Jurkat, Clone E6-1 (cell line): ENCODE data around the gene PRKAR1B.
"Not testable (repeated sequence)": the region's sequence is repeated elsewhere in the genome, so short reads cannot be mapped to it uniquely, and the experiment has no call there.

Experiments
- DNase-seq: peaks from one replicate; pipeline ENCODE4 v3.0.0-alpha.2; 2011; ENCODE audit warnings: low read depth, low spot score
- H3K4me3 ChIP-seq: 2 replicates; pipeline ENCODE4 v1.5.1; 2011; ENCODE audit warnings: mild to moderate bottlenecking, low read length, control low read depth, moderate library complexity

PRKAR1B gene

DNA sequence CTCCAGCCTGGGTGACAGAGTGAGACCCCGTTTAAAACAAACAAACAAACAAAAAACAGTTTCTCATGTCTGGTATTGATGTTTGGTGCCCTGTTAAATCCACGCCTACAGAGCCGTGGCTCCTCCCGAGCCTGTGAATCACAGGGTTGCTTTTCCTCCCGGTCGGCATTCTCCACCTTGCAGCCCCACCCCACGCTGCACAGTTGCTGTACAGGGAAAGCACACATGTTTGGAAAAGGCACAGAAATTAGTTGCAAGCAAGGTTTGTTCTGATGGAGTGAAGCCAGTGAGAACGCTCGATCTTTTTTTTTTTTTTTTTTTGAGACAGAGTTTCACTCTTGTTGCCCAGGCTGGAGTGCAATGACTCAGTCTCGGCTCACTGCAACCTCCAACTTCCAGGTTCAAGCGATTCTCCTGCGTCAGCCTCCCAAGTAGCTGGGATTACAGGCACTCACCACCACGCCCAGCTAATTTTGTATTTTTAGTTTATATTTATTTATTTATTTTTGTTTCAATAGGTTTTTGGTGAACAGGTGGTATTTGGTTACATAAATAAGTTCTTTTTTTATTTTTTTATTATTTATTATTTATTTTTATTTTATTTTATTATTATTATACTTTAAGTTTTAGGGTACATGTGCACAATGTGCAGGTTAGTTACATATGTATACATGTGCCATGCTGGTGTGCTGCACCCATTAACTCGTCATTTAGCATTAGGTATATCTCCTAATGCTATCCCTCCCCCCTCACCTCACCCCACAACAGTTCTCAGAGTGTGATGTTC is 16.5 kb upstream of the PRKAR1B start:
- not testable (repeated sequence) for H3K4me3 ChIP-seq, DNase-seq

- no peak for DNase-seq
- no peak overlapping the region for H3K4me3 ChIP-seq
These were observed 15.7 kb upstream of the PRKAR1B start for GRCh38 chr7:742791-743190.

- H3K4me3 ChIP-seq: no peak overlapping the region
- no peak for DNase-seq
These were observed 14.8 kb upstream of the PRKAR1B start for GRCh38 chr7:741850-742249.

- H3K4me3 ChIP-seq: no peak overlapping the region
- no peak for DNase-seq
These were observed 14.2 kb upstream of the PRKAR1B start for GRCh38 chr7:741191-741671.

GRCh38 chr7:739983-740942 is 13.2 kb upstream of the PRKAR1B start:
- no peak overlapping the region for H3K4me3 ChIP-seq
- DNase-seq: no peak

GRCh38 chr7:739455-739982 is 12.4 kb upstream of the PRKAR1B start:
- no peak for DNase-seq
- H3K4me3 ChIP-seq: no peak overlapping the region

GRCh38 chr7:738723-739454 is 11.8 kb upstream of the PRKAR1B start:
- DNase-seq: no peak
- H3K4me3 ChIP-seq: no peak overlapping the region

DNA sequence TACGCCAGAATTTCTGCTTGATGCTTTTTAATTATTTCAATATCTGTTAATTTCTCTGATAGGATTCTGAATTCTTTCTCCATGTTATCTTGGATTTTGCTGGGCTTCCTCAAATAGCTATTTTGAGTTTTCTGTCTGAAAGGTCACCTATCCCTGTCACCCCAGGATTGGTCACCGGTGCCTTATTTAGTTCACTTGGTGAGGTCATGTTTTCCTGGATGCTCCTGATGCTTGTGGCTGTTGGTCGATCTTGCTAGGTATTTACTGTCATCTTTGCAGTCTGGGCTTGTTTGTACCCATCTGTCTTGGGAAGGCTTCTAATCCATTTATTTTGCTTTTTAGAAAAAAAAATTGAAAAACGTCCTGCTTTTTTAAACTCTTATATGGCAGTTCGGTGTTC is 11.2 kb upstream of the PRKAR1B start:
- DNase-seq: no peak
- no peak overlapping the region for H3K4me3 ChIP-seq

GRCh38 chr7:734808-735207 is 7.7 kb upstream of the PRKAR1B start:
- DNase-seq: no peak
- H3K4me3 ChIP-seq: no peak overlapping the region

- DNase-seq: no peak
- H3K4me3 ChIP-seq: no peak overlapping the region
These were observed 7.1 kb upstream of the PRKAR1B start for GRCh38 chr7:734214-734613.

DNA sequence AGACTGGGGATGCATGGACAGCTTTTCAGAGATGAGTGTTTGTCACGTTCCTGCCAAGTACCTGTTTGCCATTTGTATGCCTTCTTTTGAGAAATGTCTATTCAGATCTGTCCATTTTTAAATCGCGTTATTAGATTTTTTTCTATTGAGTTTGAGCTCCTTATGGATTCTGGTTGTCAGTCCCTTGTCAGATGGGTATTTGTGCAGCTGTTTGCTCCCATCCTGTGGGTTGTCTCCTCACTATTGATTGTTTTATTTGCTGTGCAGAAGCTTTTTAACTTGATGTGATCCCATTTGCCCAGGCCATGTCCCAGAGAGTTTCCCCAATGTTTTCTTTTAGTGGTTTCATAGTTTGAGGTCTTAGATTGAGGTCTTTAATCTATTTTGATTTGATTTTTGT is 5.5 kb upstream of the PRKAR1B start:
- DNase-seq: no peak
- no peak overlapping the region for H3K4me3 ChIP-seq

- DNase-seq: no peak
These were observed 5.0 kb upstream of the PRKAR1B start for GRCh38 chr7:732094-732541.

GRCh38 chr7:731440-732085 is 4.5 kb upstream of the PRKAR1B start:
- DNase-seq: no peak
- H3K4me3 ChIP-seq: no peak overlapping the region

More at GRCh38 chr7:732094-732541, 5.0 kb upstream of the PRKAR1B start:
- no peak overlapping the region for H3K4me3 ChIP-seq

GRCh38 chr7:730501-731439 is 3.7 kb upstream of the PRKAR1B start:
- no peak overlapping the region for H3K4me3 ChIP-seq
- DNase-seq: no peak

DNA sequence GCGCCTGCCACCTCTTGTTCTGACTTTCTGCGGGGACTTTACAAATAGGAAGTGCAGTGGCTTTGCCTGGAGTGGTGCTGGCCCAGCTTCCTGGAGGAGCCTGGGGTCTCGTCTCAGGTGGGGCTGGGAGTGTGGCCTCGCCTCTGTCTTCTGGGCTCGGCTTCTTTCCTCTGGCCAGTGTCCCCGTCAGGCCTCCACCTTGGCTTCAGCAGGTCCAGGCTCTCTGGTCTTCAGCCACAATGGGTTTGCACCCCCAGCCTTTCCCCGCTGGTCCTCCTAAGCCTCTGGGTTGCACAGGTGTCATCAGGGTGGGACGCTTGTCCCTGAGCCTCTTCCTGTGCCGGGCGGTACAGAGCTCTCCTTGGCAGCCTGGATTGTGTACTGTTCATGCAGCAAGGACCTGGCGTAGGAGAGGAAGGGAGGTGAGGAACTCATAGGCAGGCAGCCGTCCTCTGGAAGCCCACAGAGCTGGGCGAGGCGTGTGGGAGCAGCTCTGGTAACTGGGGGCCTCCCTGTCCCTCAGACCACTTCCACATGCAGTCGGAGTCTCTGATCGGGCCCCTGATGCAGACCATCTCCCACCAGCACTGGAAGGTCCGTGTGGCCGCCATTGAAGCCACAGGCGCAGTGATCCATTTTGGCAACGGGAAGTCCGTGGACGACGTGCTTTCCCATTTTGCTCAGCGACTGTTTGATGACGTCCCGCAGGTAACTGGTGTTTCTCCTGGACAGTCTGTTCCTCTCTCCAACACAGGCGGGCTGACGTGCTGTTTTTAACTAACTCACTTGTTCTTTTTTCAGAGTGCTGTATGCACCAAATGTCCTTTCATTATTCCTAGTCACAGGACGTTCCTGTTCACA is 2.3 kb upstream of the PRKAR1B start:
- no peak overlapping the region for H3K4me3 ChIP-seq
- no peak for DNase-seq

DNA sequence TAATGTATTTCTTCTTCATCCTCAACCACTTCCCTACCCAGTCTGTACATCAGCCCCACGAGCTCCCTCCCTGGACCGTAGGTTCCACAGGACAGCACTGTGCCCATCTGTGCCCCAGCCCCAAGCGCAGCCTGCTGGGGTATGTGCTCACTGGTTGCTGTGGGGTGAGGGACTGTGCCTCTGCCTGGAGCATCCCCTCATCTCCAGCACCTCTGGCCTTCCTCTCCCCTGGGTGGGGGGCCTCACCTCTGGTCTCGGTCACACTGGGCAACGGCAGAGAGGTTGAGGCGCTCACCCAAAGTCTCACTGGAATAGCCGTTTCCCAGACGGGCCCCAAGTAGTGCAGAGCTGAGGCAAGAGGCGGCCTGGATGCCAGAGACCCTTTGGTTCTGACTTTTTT is 1.5 kb upstream of the PRKAR1B start:
- no peak for DNase-seq

More for the DNA sequence above, 1.5 kb upstream of the PRKAR1B start:
- no peak overlapping the region; the same call in 1 of the 2 replicates for H3K4me3 ChIP-seq
